ENCODE measurements around the gene FSTL4.

The FSTL4 gene

GRCh38 chr5:133509742-133510079, 102.6 kb downstream of the FSTL4 start:
- Histone ChIP-seq H3K4me1 (ENCODE audit: control extremely low read depth in 1 of 4, control insufficient read depth in 4 of 4, insufficient read depth in 4 of 4, low read length in 3 of 4) (peaks cover 0 to 3% (median 0%) of the 10 kb centered on the region in 4 experiments), H3K27ac (ENCODE audit: insufficient read depth in 1 of 2, low read depth in 1 of 2, low read length in 2 of 2, poor library complexity in 1 of 2, severe bottlenecking in 2 of 2) (no peak overlapping the region), H3K4me3 (ENCODE audit: control insufficient read depth in 1 of 7, extremely low read depth in 1 of 7, insufficient read depth in 4 of 7, low read depth in 2 of 7, low read length in 6 of 7) (no peak overlapping the region), H3K9me3 (ENCODE audit: control extremely low read depth in 1 of 5, control insufficient read depth in 4 of 5, insufficient read depth in 2 of 5, low read depth in 1 of 5, low read length in 4 of 5) (no peaks in the 10 kb centered on the region), H3K36me3 (ENCODE audit: control insufficient read depth in 4 of 4, insufficient read depth in 4 of 4, low read length in 3 of 4) (no peaks in the 10 kb centered on the region), H3K27me3 (replicated peaks in 2 of 5; ENCODE audit: control insufficient read depth in 4 of 5, insufficient read depth in 5 of 5, low read length in 4 of 5) (peaks cover 0 to 10% (median 2%) of the 10 kb centered on the region in 5 experiments)
- WGBS (ENCODE audit: insufficient coverage), result 100% methylated on average over 2 of the region's 4 CpGs
- CTCF ChIA-PET, result no interaction called here
- no peak for DNase-seq
- POLR2A ChIA-PET, result no interaction called here

DNA sequence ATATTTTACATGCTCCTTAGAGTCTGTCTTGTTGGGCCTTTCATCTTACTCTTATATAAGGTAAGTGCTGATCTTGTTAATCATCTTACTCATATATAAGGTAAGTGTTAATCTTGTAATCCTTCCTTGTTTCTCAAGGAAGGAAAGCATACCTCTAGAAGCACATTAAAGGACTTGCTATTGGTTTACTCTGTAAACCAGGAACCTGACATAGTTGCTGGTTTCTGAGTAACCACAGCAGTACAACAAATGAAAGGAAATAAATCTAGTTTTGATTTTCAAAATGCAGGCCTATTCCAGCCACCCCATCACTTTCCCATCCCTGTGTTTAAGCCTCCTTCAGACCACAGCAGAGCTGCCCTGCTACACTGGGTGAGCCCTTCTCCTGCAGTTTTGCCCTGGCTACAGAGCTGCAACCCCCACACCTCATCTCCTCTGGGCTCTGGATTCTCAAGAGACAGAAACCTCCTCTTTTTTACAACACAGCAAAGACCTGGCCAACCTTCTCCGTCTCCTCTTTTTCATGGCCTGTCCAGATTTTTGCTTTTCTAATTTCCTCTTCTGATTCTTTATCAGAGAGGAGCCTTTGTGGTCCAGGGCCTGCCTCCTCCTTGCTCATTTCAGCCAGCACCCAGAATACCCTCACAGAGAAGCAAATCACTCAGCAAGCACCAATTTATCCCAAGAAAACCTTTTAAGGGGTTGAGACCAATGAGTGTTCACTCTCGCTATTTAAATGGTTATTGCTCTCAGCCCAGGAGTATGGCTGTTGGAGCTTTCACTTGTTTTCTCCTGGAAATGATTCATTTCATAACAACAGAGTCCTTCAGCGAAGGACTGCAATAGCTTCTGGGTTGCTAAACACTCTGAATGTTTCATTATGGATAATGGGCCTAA, 103.2 kb downstream of the FSTL4 start:
- H3K4me1 ChIP-seq (ENCODE audit: control extremely low read depth in 1 of 4, control insufficient read depth in 4 of 4, insufficient read depth in 4 of 4, low read length in 3 of 4), result peaks cover 0 to 3% (median 0%) of the 10 kb centered on the region in 4 experiments
- no peaks in the 10 kb centered on the region for H3K9me3 ChIP-seq (ENCODE audit: control extremely low read depth in 1 of 5, control insufficient read depth in 4 of 5, insufficient read depth in 2 of 5, low read depth in 1 of 5, low read length in 4 of 5)
- H3K36me3 ChIP-seq (ENCODE audit: control insufficient read depth in 4 of 4, insufficient read depth in 4 of 4, low read length in 3 of 4), result no peaks in the 10 kb centered on the region
- H3K27me3 ChIP-seq (replicated peaks in 2 of 5; ENCODE audit: control insufficient read depth in 4 of 5, insufficient read depth in 5 of 5, low read length in 4 of 5), result peaks cover 0 to 10% (median 0%) of the 10 kb centered on the region in 5 experiments
- POLR2A ChIA-PET, result no interaction called here
- H3K27ac ChIP-seq (ENCODE audit: insufficient read depth in 1 of 2, low read depth in 1 of 2, low read length in 2 of 2, poor library complexity in 1 of 2, severe bottlenecking in 2 of 2), result no peak overlapping the region
- DNase-seq, result no peak
- H3K4me3 ChIP-seq (ENCODE audit: control insufficient read depth in 1 of 7, extremely low read depth in 1 of 7, insufficient read depth in 4 of 7, low read depth in 2 of 7, low read length in 6 of 7), result no peak overlapping the region
- WGBS (ENCODE audit: insufficient coverage), result 100% methylated on average over 3 of the region's 3 CpGs
- CTCF ChIA-PET, result no interaction called here

DNA sequence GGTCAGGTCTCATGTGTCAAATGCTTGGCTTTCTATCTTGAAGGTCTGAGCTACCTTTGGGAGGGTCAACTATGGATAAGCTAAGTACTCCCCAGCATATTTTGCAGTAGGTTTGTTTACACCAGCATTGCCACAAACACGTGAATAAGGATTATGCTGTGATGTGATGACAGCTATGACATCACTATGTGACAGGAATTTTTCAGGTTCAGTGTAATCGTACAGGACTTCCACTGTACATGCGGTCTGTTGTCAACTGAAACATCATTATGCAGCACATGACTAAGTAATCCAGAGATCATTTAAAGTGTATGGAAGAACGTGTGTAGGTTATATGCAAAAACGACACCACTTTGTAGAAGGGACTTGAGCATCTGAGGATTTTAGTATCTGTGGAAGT, 104.0 kb downstream of the FSTL4 start:
- H3K4me3 ChIP-seq (ENCODE audit: control insufficient read depth in 1 of 7, extremely low read depth in 1 of 7, insufficient read depth in 4 of 7, low read depth in 2 of 7, low read length in 6 of 7), result no peak overlapping the region

DNA sequence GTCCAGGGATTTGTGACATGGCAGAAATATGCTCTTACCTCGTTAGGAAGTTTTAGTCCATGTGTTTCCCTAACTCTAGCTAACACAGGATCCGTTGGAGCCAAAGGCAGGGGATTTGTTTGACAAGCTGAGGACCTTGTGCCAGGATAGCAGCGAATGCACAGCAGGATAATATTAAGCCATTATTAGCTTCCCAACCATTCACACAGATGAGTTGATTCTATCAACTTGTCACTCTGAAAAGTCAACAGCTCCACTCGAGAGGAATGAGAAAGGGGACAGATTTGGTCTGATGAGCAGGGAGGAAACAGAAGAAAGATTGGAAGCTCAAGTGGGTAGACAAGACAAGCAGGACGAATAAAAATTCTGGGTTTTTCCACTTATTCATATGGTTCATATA, 106.2 kb downstream of the FSTL4 start:
- Histone ChIP-seq H3K27ac (ENCODE audit: insufficient read depth in 1 of 2, low read depth in 1 of 2, low read length in 2 of 2, poor library complexity in 1 of 2, severe bottlenecking in 2 of 2) (no peak overlapping the region), H3K27me3 (replicated peaks in 2 of 5; ENCODE audit: control insufficient read depth in 4 of 5, insufficient read depth in 5 of 5, low read length in 4 of 5) (peaks cover 0 to 13% (median 0%) of the 10 kb centered on the region in 5 experiments), H3K9me3 (ENCODE audit: control extremely low read depth in 1 of 5, control insufficient read depth in 4 of 5, insufficient read depth in 2 of 5, low read depth in 1 of 5, low read length in 4 of 5) (no peaks in the 10 kb centered on the region), H3K36me3 (ENCODE audit: control insufficient read depth in 4 of 4, insufficient read depth in 4 of 4, low read length in 3 of 4) (no peaks in the 10 kb centered on the region), H3K4me3 (ENCODE audit: control insufficient read depth in 1 of 7, extremely low read depth in 1 of 7, insufficient read depth in 4 of 7, low read depth in 2 of 7, low read length in 6 of 7) (no peak overlapping the region), H3K4me1 (ENCODE audit: control extremely low read depth in 1 of 4, control insufficient read depth in 4 of 4, insufficient read depth in 4 of 4, low read length in 3 of 4) (peaks cover 0 to 3% (median 0%) of the 10 kb centered on the region in 4 experiments)
- DNase-seq, result no peak
- CTCF ChIA-PET, result no interaction called here
- POLR2A ChIA-PET, result no interaction called here
- WGBS (ENCODE audit: insufficient coverage), result 82% methylated on average over 3 of the region's 5 CpGs

More for the DNA sequence above, 104.0 kb downstream of the FSTL4 start:
- Histone ChIP-seq H3K27ac (ENCODE audit: insufficient read depth in 1 of 2, low read depth in 1 of 2, low read length in 2 of 2, poor library complexity in 1 of 2, severe bottlenecking in 2 of 2) (no peak overlapping the region), H3K36me3 (ENCODE audit: control insufficient read depth in 4 of 4, insufficient read depth in 4 of 4, low read length in 3 of 4) (no peaks in the 10 kb centered on the region), H3K27me3 (replicated peaks in 2 of 5; ENCODE audit: control insufficient read depth in 4 of 5, insufficient read depth in 5 of 5, low read length in 4 of 5) (peaks cover 0 to 10% (median 0%) of the 10 kb centered on the region in 5 experiments), H3K9me3 (ENCODE audit: control extremely low read depth in 1 of 5, control insufficient read depth in 4 of 5, insufficient read depth in 2 of 5, low read depth in 1 of 5, low read length in 4 of 5) (no peaks in the 10 kb centered on the region), H3K4me1 (ENCODE audit: control extremely low read depth in 1 of 4, control insufficient read depth in 4 of 4, insufficient read depth in 4 of 4, low read length in 3 of 4) (peaks cover 0 to 3% (median 0%) of the 10 kb centered on the region in 4 experiments)
- ChIA-PET CTCF (no interaction called here), POLR2A (no interaction called here)
- DNase-seq, result no peak
- 96% methylated on average over 4 of the region's 5 CpGs for WGBS (ENCODE audit: insufficient coverage)

DNA sequence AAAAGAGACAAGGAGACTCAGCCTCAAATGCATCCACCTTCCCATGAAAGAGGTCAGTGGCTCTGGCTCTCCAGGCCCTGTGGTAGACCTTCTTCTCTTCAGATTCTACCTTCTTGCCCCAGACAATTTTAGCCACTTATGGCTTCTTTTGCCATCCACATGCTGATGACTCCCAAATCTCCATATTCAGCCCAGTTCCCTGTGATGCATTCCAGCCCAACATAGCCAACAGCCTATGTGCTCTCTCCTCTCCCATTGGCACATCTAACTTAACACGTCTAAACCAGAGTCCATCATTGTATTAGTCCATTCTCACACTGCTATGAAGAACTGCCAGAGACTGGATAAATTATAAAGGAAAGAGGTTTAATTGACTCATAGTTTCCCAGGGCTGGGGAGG, 108.8 kb downstream of the FSTL4 start:
- H3K4me1 ChIP-seq (ENCODE audit: control extremely low read depth in 1 of 4, control insufficient read depth in 4 of 4, insufficient read depth in 4 of 4, low read length in 3 of 4), result no peaks in the 10 kb centered on the region
- no peak overlapping the region for H3K4me3 ChIP-seq (ENCODE audit: control insufficient read depth in 1 of 7, extremely low read depth in 1 of 7, insufficient read depth in 4 of 7, low read depth in 2 of 7, low read length in 6 of 7)
- no peaks in the 10 kb centered on the region for H3K9me3 ChIP-seq (ENCODE audit: control extremely low read depth in 1 of 5, control insufficient read depth in 4 of 5, insufficient read depth in 2 of 5, low read depth in 1 of 5, low read length in 4 of 5)
- peaks cover 0 to 7% (median 0%) of the 10 kb centered on the region in 5 experiments for H3K27me3 ChIP-seq (replicated peaks in 2 of 5; ENCODE audit: control insufficient read depth in 4 of 5, insufficient read depth in 5 of 5, low read length in 4 of 5)
- no peaks in the 10 kb centered on the region for H3K36me3 ChIP-seq (ENCODE audit: control insufficient read depth in 4 of 4, insufficient read depth in 4 of 4, low read length in 3 of 4)
- ChIA-PET CTCF (no interaction called here), POLR2A (no interaction called here)
- H3K27ac ChIP-seq (ENCODE audit: insufficient read depth in 1 of 2, low read depth in 1 of 2, low read length in 2 of 2, poor library complexity in 1 of 2, severe bottlenecking in 2 of 2), result no peak overlapping the region
- no CpG with 5 or more reads among the region's 1 CpG for WGBS (ENCODE audit: insufficient coverage)
- DNase-seq, result no peak

- no peaks in the 10 kb centered on the region for H3K9me3 ChIP-seq (ENCODE audit: control extremely low read depth in 1 of 5, control insufficient read depth in 4 of 5, insufficient read depth in 2 of 5, low read depth in 1 of 5, low read length in 4 of 5)
- DNase-seq, result no peak
- H3K27me3 ChIP-seq (replicated peaks in 2 of 5; ENCODE audit: control insufficient read depth in 4 of 5, insufficient read depth in 5 of 5, low read length in 4 of 5), result peaks cover 0 to 5% (median 0%) of the 10 kb centered on the region in 5 experiments
- ChIA-PET POLR2A (no interaction called here), CTCF (no interaction called here)
- H3K36me3 ChIP-seq (ENCODE audit: control insufficient read depth in 4 of 4, insufficient read depth in 4 of 4, low read length in 3 of 4), result no peaks in the 10 kb centered on the region
- no peak overlapping the region for H3K27ac ChIP-seq (ENCODE audit: insufficient read depth in 1 of 2, low read depth in 1 of 2, low read length in 2 of 2, poor library complexity in 1 of 2, severe bottlenecking in 2 of 2)
- no peaks in the 10 kb centered on the region for H3K4me1 ChIP-seq (ENCODE audit: control extremely low read depth in 1 of 4, control insufficient read depth in 4 of 4, insufficient read depth in 4 of 4, low read length in 3 of 4)
- WGBS (ENCODE audit: insufficient coverage), result 96% methylated on average over 5 of the region's 5 CpGs
- H3K4me3 ChIP-seq (ENCODE audit: control insufficient read depth in 1 of 7, extremely low read depth in 1 of 7, insufficient read depth in 4 of 7, low read depth in 2 of 7, low read length in 6 of 7), result no peak overlapping the region
These were observed 112.4 kb downstream of the FSTL4 start for GRCh38 chr5:133499895-133500294.

- Histone ChIP-seq H3K27ac (ENCODE audit: insufficient read depth in 1 of 2, low read depth in 1 of 2, low read length in 2 of 2, poor library complexity in 1 of 2, severe bottlenecking in 2 of 2) (no peak overlapping the region), H3K9me3 (ENCODE audit: control extremely low read depth in 1 of 5, control insufficient read depth in 4 of 5, insufficient read depth in 2 of 5, low read depth in 1 of 5, low read length in 4 of 5) (no peaks in the 10 kb centered on the region), H3K4me1 (ENCODE audit: control extremely low read depth in 1 of 4, control insufficient read depth in 4 of 4, insufficient read depth in 4 of 4, low read length in 3 of 4) (no peaks in the 10 kb centered on the region), H3K4me3 (ENCODE audit: control insufficient read depth in 1 of 7, extremely low read depth in 1 of 7, insufficient read depth in 4 of 7, low read depth in 2 of 7, low read length in 6 of 7) (no peak overlapping the region), H3K36me3 (ENCODE audit: control insufficient read depth in 4 of 4, insufficient read depth in 4 of 4, low read length in 3 of 4) (no peaks in the 10 kb centered on the region), H3K27me3 (replicated peaks in 2 of 5; ENCODE audit: control insufficient read depth in 4 of 5, insufficient read depth in 5 of 5, low read length in 4 of 5) (peaks cover 0 to 2% (median 0%) of the 10 kb centered on the region in 5 experiments)
- 96% methylated on average over 4 of the region's 6 CpGs for WGBS (ENCODE audit: insufficient coverage)
- no peak for DNase-seq
- ChIA-PET POLR2A (no interaction called here), CTCF (no interaction called here)
These were observed 114.6 kb downstream of the FSTL4 start for GRCh38 chr5:133497608-133498348.

All from common myeloid progenitor, CD34-positive (primary cell).